ENCODE results near the gene AHCTF1. TPM values are rescaled to one million over a fixed set of nuclear protein-coding genes. Genes with fewer than 3 reads are reported as not detected.

AHCTF1 gene
- total RNA-seq, 2 donors from 2014 or later = 36.9 to 41.9 TPM

- Mint-ChIP-seq H3K4me3 (no peak overlapping the region), H3K27ac (no peak overlapping the region), H3K9me3 (no peaks in the 10 kb centered on the region), H3K4me1 (peaks cover 31% of the 10 kb centered on the region), H3K36me3 (ENCODE audit: low read depth) (no peaks in the 10 kb centered on the region), H3K27me3 (ENCODE audit: insufficient read depth) (peaks cover 1% of the 10 kb centered on the region)
- Histone ChIP-seq H3K36me3 (ENCODE audit: control insufficient read depth, insufficient read depth, low read length) (no peaks in the 10 kb centered on the region), H3K27me3 (ENCODE audit: control insufficient read depth, insufficient read depth, low read length, poor library complexity, severe bottlenecking) (no peaks in the 10 kb centered on the region), H3K27ac (ENCODE audit: low read depth, low read length) (no peak overlapping the region), H3K9ac (ENCODE audit: extremely low read depth, low read length, poor library complexity, severe bottlenecking) (no peak overlapping the region), H3K9me3 (ENCODE audit: control insufficient read depth, low read length) (no peaks in the 10 kb centered on the region), H3K4me3 (ENCODE audit: low read length) (no peak overlapping the region), H3K4me1 (ENCODE audit: control insufficient read depth, insufficient read depth, low read length) (no peaks in the 10 kb centered on the region)
- no peak for TF ChIP-seq CTCF (conservative IDR thresholded peaks at IDR 0.05)
- DNase-seq = no peak
- 94 to 100% methylated on average over 3 to 25 of the region's 25 CpGs for WGBS, 2 experiments (ENCODE audit: insufficient coverage in 1 of 2, insufficient read length in 1 of 2)
Measured at GRCh38 chr1:246792603-246793002, 139.1 kb downstream of the AHCTF1 start.

- WGBS, 2 experiments (ENCODE audit: insufficient coverage in 1 of 2, insufficient read length in 1 of 2) = 87 to 100% methylated on average over 1 to 17 of the region's 17 CpGs
- no peaks in the 10 kb centered on the region for H3K27me3 ChIP-seq (ENCODE audit: control insufficient read depth, insufficient read depth, low read length, poor library complexity, severe bottlenecking)
- peaks cover 1% of the 10 kb centered on the region for H3K27me3 Mint-ChIP-seq (ENCODE audit: insufficient read depth)
Measured at GRCh38 chr1:246791303-246791918, 140.3 kb downstream of the AHCTF1 start.

GRCh38 chr1:246790833-246791232, 140.9 kb downstream of the AHCTF1 start:
- H3K4me3 Mint-ChIP-seq = no peak overlapping the region
- WGBS, 2 experiments (ENCODE audit: insufficient coverage in 1 of 2, insufficient read length in 1 of 2) = 93 to 99% methylated on average over 18 to 19 of the region's 19 CpGs

More at GRCh38 chr1:246791303-246791918, 140.3 kb downstream of the AHCTF1 start:
- TF ChIP-seq CTCF (conservative IDR thresholded peaks at IDR 0.05) = no peak
- no peak overlapping the region for H3K9ac ChIP-seq (ENCODE audit: extremely low read depth, low read length, poor library complexity, severe bottlenecking)
- no peak for DNase-seq
- H3K9me3 ChIP-seq (ENCODE audit: control insufficient read depth, low read length) = no peaks in the 10 kb centered on the region
- no peak overlapping the region for H3K27ac ChIP-seq (ENCODE audit: low read depth, low read length)
- Mint-ChIP-seq H3K9me3 (no peaks in the 10 kb centered on the region), H3K4me1 (peaks cover 31% of the 10 kb centered on the region), H3K4me3 (no peak overlapping the region), H3K27ac (no peak overlapping the region), H3K36me3 (ENCODE audit: low read depth) (no peaks in the 10 kb centered on the region)
- no peaks in the 10 kb centered on the region for H3K4me1 ChIP-seq (ENCODE audit: control insufficient read depth, insufficient read depth, low read length)
- no peaks in the 10 kb centered on the region for H3K36me3 ChIP-seq (ENCODE audit: control insufficient read depth, insufficient read depth, low read length)
- H3K4me3 ChIP-seq (ENCODE audit: low read length) = no peak overlapping the region

More at GRCh38 chr1:246790833-246791232, 140.9 kb downstream of the AHCTF1 start:
- Mint-ChIP-seq H3K27me3 (ENCODE audit: insufficient read depth) (peaks cover 1% of the 10 kb centered on the region), H3K4me1 (peaks cover 31% of the 10 kb centered on the region), H3K36me3 (ENCODE audit: low read depth) (no peaks in the 10 kb centered on the region), H3K27ac (no peak overlapping the region), H3K9me3 (no peaks in the 10 kb centered on the region)
- DNase-seq = no peak
- Histone ChIP-seq H3K4me1 (ENCODE audit: control insufficient read depth, insufficient read depth, low read length) (no peaks in the 10 kb centered on the region), H3K36me3 (ENCODE audit: control insufficient read depth, insufficient read depth, low read length) (no peaks in the 10 kb centered on the region), H3K27ac (ENCODE audit: low read depth, low read length) (no peak overlapping the region), H3K4me3 (ENCODE audit: low read length) (no peak overlapping the region), H3K27me3 (ENCODE audit: control insufficient read depth, insufficient read depth, low read length, poor library complexity, severe bottlenecking) (no peaks in the 10 kb centered on the region), H3K9me3 (ENCODE audit: control insufficient read depth, low read length) (no peaks in the 10 kb centered on the region), H3K9ac (ENCODE audit: extremely low read depth, low read length, poor library complexity, severe bottlenecking) (no peak overlapping the region)
- no peak for TF ChIP-seq CTCF (conservative IDR thresholded peaks at IDR 0.05)

Data from endodermal cell (in vitro differentiated cells).